CD4-positive, CD25-positive, alpha-beta regulatory T cell (primary cell): ENCODE measurements around the gene CYP4X1. TPM values are rescaled to one million over a fixed set of nuclear protein-coding genes. Genes with fewer than 3 reads are reported as not detected.

ENCODE experiments used
- polyA plus RNA-seq, 4 donors: library from polyadenylated mRNA; unstranded; fragments of 300-500 nt; fragmentation: Illumina TruSeq; gene quantifications; one replicate each; pipeline ENCODE4 v1.2.3, GENCODE V29; 2021
- total RNA-seq: library from RNA; stranded (reverse); gene quantifications from one replicate; pipeline ENCODE4 v1.2.3, GENCODE V29; 2022

Gene CYP4X1
- total and polyA plus RNA-seq, 5 donors from 2014 or later: not detected

Other genes with a start within 250 kb of the CYP4X1 start
- gene CYP4B1, start 224.6 kb upstream of the CYP4X1 start, total RNA-seq: not detected
- gene CYP4B1, start 224.6 kb upstream of the CYP4X1 start, polyA plus RNA-seq: not detected
- gene CYP4A11, start 82.2 kb upstream of the CYP4X1 start, total RNA-seq: not detected
- gene CYP4A11, start 82.2 kb upstream of the CYP4X1 start, polyA plus RNA-seq: not detected
- gene CYP4Z1, start 43.6 kb downstream of the CYP4X1 start, total RNA-seq: not detected
- gene CYP4Z1, start 43.6 kb downstream of the CYP4X1 start, polyA plus RNA-seq: not detected
- not detected for gene CYP4A22, start 113.8 kb downstream of the CYP4X1 start, total RNA-seq
- gene CYP4A22, start 113.8 kb downstream of the CYP4X1 start, polyA plus RNA-seq: not detected
- 0.94 TPM for gene PDZK1IP1, start 166.4 kb downstream of the CYP4X1 start, total RNA-seq
- gene PDZK1IP1, start 166.4 kb downstream of the CYP4X1 start, polyA plus RNA-seq: not detected
- 4.4 TPM for gene TAL1, start 208.6 kb downstream of the CYP4X1 start, total RNA-seq
- not detected for gene TAL1, start 208.6 kb downstream of the CYP4X1 start, polyA plus RNA-seq